GM21367 (cell line): Measurements from ENCODE around the gene GJB5.

ENCODE experiments used
- ATAC-seq: cut with Tn5 transposase; IDR thresholded peaks from one replicate; pipeline ENCODE4 v1.9.1; 2021; ENCODE audit not compliant: unreplicated experiment

GJB5 gene

GRCh38 chr1:34744851-34745250 lies 10.0 kb upstream of the GJB5 start:
- no peak for ATAC-seq

GRCh38 chr1:34745666-34746065 lies 9.2 kb upstream of the GJB5 start:
- ATAC-seq: no peak

- no peak for ATAC-seq
Measured at GRCh38 chr1:34746101-34746500, 8.7 kb upstream of the GJB5 start.

- ATAC-seq: no peak
Measured at GRCh38 chr1:34746785-34747637, 7.8 kb upstream of the GJB5 start.

GRCh38 chr1:34747638-34747941 lies 7.3 kb upstream of the GJB5 start:
- ATAC-seq: no peak

- ATAC-seq: no peak
Measured at GRCh38 chr1:34749992-34750391, 4.9 kb upstream of the GJB5 start.

GRCh38 chr1:34750610-34751009 lies 4.2 kb upstream of the GJB5 start:
- no peak for ATAC-seq

- ATAC-seq: no peak
Measured at GRCh38 chr1:34753163-34753562, 1.7 kb upstream of the GJB5 start.

GRCh38 chr1:34755961-34756360 lies 1.1 kb downstream of the GJB5 start:
- no peak for ATAC-seq

GRCh38 chr1:34757386-34757785 lies 2.5 kb downstream of the GJB5 start:
- no peak for ATAC-seq

GRCh38 chr1:34758751-34759150 lies 3.9 kb downstream of the GJB5 start:
- ATAC-seq: no peak

- no peak for ATAC-seq
Measured at GRCh38 chr1:34759503-34760357, 4.9 kb downstream of the GJB5 start, which contains the start of gene GJB4. Gene GJB4 (plus strand): TSS chr1:34759740. CDS start chr1:34761255, 1,515 bp downstream.

- no peak for ATAC-seq
Measured at GRCh38 chr1:34761176-34761761, 6.4 kb downstream of the GJB5 start.

- ATAC-seq: no peak
Measured at GRCh38 chr1:34761776-34762307, 7.0 kb downstream of the GJB5 start.

- no peak for ATAC-seq
Measured at GRCh38 chr1:34762474-34763141, 7.8 kb downstream of the GJB5 start.

- no peak for ATAC-seq
Measured at GRCh38 chr1:34763142-34763781, 8.4 kb downstream of the GJB5 start.

GRCh38 chr1:34768856-34769255 lies 14.0 kb downstream of the GJB5 start:
- ATAC-seq: no peak

- no peak for ATAC-seq
Measured at GRCh38 chr1:34770891-34771504, 16.2 kb downstream of the GJB5 start.

GRCh38 chr1:34771573-34772371 lies 16.9 kb downstream of the GJB5 start:
- no peak for ATAC-seq
